HG03571 (cell line): ENCODE results near the gene NAV2.
A peak's percentile ranks its signal among the peaks of the same experiment; 100 is the strongest.

Source experiments
- ATAC-seq: cut with Tn5 transposase; IDR thresholded peaks from one replicate; pipeline ENCODE4 v1.9.1; 2021; ENCODE audit not compliant: unreplicated experiment

The NAV2 gene

GRCh38 chr11:19774817-19775580, 62.4 kb downstream of the NAV2 start:
- ATAC-seq, result no peak

GRCh38 chr11:19775622-19776021, 63.0 kb downstream of the NAV2 start:
- ATAC-seq, result no peak

GRCh38 chr11:19777039-19777376, 64.4 kb downstream of the NAV2 start:
- ATAC-seq, result no peak

GRCh38 chr11:19777377-19778102, 64.9 kb downstream of the NAV2 start:
- ATAC-seq, result peak; percentile 62

- no peak for ATAC-seq
Measured at GRCh38 chr11:19779740-19780139, 67.1 kb downstream of the NAV2 start.

- no peak for ATAC-seq
Measured at GRCh38 chr11:19781351-19781750, 68.7 kb downstream of the NAV2 start.

GRCh38 chr11:19785265-19785664, 72.6 kb downstream of the NAV2 start:
- no peak for ATAC-seq

- no peak for ATAC-seq
Measured at GRCh38 chr11:19786644-19787043, 74.0 kb downstream of the NAV2 start.

- no peak for ATAC-seq
Measured at GRCh38 chr11:19788435-19788834, 75.8 kb downstream of the NAV2 start.

GRCh38 chr11:19789245-19789644, 76.6 kb downstream of the NAV2 start:
- no peak for ATAC-seq

- ATAC-seq, result no peak
Measured at GRCh38 chr11:19789835-19790710, 77.4 kb downstream of the NAV2 start.

GRCh38 chr11:19790831-19791552, 78.4 kb downstream of the NAV2 start:
- ATAC-seq, result peak; percentile 87

GRCh38 chr11:19792510-19792909, 79.9 kb downstream of the NAV2 start:
- ATAC-seq, result no peak

GRCh38 chr11:19793326-19793725, 80.7 kb downstream of the NAV2 start:
- ATAC-seq, result no peak

- no peak for ATAC-seq
Measured at GRCh38 chr11:19794161-19794560, 81.5 kb downstream of the NAV2 start.

GRCh38 chr11:19795082-19795481, 82.4 kb downstream of the NAV2 start:
- no peak for ATAC-seq

- ATAC-seq, result no peak
Measured at GRCh38 chr11:19800162-19800561, 87.5 kb downstream of the NAV2 start.

- ATAC-seq, result no peak
Measured at GRCh38 chr11:19800714-19801519, 88.3 kb downstream of the NAV2 start.

- ATAC-seq, result no peak
Measured at GRCh38 chr11:19802773-19803293, 90.2 kb downstream of the NAV2 start.

- ATAC-seq, result no peak
Measured at GRCh38 chr11:19803506-19803998, 90.9 kb downstream of the NAV2 start.
